GM19468 (cell line): ENCODE data around the gene KRT84.

Source experiments
- ATAC-seq: cut with Tn5 transposase; IDR thresholded peaks from one replicate; pipeline ENCODE4 v1.9.1; 2021; ENCODE audit warnings: mild to moderate bottlenecking, moderate library complexity, moderate number of reproducible peaks; ENCODE audit not compliant: unreplicated experiment; ENCODE audit errors: extremely low read depth

Gene KRT84

GRCh38 chr12:52364901-52365489 lies 20.5 kb downstream of the KRT84 start:
- no peak for ATAC-seq

- ATAC-seq, result no peak
Measured at GRCh38 chr12:52364061-52364460, 21.4 kb downstream of the KRT84 start.

DNA sequence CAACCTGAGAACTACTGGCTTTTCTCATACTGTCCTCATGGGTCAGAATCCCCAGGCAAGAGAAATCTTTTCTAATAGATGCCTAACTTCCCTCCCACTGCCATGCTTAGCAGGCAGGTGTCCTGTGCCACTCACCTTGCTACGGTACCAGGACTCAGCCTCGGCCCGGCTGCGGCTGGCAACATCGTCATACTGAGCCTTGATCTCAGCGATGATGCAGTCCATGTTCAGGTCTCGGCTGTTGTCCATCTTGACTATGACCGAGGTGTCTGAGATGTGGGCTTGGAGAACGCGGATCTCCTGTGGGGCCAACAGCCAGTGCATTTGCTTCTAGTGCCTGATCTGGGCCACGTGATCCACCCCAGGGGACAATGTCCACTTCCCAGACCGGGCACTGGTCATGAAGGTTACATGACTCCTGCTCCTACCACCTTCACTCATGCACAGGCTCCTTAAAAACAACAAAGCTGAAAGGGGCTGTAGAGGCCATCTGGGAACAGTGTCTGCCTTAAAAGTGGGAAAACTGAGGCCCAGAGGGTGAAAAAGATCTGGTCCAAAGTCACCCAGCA lies 22.3 kb downstream of the KRT84 start:
- no peak for ATAC-seq

DNA sequence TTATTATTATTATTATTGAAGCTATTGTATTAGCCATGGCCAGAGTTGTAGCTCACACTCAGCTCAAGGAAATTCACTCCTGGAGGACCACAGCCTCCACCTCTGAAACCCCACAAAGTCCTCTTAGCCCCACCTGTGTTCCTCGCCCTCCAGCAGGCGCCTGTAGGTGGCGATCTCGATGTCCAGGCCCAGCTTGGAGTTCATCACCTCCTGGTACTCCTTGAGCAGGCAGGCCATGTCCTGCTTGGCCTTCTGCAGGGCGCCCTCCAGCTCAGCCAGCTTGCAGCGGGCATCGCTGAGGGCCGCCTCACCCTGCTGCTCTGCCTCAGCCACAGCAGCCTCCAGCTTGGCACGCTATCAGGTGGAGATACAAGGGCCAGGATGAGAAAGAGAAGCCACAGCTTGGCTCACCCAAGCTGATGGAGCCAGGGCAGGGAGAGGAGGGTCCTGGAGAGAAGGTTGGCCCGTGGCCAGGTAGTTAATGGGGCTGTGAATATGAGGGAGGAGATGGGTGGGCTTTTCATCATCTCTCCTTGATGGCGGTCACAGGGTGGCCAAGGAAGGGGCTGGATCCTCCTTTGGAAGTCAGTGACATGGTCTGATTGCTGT lies 23.2 kb downstream of the KRT84 start:
- no peak for ATAC-seq

GRCh38 chr12:52361553-52361952 lies 23.9 kb downstream of the KRT84 start:
- ATAC-seq, result no peak

DNA sequence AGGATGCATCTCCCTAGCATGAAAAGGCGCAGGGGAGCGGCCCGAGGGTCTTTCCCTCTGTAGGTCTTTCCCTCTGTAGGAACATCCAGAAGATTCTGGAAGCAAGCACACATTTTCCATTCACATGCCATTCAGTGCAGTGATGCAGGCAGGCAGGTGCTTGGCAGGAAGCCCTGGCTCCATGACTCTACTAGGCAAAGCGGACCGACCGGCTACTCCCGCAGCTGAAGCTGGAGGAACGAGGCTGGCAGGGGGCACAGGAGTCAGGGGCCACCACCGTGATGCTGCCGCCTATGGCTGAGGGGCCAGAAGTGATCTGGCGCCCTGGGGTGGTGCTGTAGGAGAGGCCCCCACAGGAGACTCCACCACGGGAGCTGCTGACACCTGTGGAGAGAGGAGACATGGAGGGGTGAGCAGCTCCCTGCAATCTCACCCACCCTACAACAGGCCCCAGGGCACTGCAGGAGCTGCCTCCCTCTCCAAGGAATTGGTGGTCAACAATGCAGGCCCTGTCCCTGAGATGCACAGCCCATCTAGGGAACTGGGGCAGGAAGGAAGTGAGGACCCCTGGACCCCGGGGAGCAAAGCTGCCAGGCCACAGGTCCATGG lies 24.7 kb downstream of the KRT84 start:
- ATAC-seq, result no peak

GRCh38 chr12:52360106-52360662 lies 25.3 kb downstream of the KRT84 start:
- no peak for ATAC-seq

- ATAC-seq, result no peak
Measured at GRCh38 chr12:52359621-52360061, 25.8 kb downstream of the KRT84 start.

- ATAC-seq, result peak; percentile 83
Measured at GRCh38 chr12:52358575-52359350, 26.7 kb downstream of the KRT84 start.

DNA sequence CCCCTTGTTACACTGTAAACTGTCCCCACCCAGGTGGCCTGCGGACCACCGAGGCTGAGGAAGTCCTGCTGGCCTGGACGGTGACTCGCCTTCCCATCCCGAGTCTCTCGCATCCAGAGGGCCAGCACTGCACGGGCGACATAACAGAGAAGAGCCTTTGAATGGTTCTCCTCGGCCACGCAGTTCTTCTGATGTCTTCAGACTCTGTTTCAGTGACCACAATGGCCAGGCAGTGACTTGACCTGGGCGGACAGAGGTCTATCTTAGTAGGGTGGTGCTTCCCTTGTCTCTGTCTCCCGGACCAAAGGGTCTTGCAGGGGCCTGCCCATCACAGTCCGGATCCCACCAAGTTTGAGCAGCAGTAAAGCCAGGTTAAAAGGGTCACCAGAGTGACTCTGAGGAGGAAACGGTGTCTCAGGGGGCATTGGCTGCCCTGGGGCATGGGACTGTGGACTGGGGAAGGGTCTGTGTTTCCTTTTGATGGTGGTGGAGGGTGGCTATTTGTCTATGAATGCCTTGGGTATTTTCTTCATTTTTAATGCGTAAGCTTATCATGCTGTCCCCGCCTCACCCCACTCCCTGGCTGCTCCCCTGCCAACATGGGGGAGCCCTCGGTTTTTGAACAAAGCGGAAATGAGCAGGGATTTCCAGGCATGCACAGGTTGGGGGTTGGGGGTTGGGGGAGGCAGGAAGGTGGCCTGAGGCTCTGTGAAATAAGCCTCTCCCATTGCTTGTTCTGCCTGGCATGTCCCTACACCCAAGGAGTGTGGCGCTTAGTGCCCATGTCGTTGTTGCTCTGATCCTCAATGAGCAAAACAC lies 28.5 kb downstream of the KRT84 start:
- no peak for ATAC-seq

DNA sequence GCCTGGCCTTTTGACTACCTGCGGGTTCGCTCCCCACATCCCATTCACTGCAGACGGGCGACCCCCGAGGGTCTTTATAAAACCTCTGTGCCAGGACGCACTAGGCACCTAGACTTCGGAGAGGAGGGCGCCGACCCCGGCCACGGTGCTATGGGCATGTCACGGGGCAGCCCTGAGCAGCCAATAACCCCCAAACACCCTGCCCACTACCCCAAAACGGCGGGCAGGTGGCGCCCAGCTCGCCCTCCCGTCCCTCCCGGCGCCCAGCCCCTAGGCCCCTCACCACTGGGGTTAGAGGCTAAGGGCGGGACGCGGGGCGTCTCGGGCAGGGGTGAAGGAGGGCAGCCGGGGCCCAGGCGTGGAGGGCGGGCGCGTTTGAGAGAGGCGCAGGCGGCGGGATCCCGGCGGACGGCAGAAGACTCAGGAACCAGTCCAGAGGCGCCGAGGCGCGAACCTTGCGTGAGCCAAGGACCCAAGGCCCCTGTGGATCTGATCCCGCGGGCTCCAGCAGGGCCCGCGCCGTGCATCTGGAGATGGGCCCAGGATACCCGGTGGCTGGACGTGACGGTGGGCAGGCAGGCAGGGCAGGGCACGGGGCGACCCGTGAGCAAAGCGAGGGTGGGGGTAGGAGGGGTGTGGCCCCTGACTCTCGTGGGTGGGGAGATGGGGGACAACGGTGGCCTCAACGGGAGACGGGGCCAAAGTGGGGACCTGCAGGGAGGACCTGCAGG lies 29.3 kb downstream of the KRT84 start:
- no peak for ATAC-seq

DNA sequence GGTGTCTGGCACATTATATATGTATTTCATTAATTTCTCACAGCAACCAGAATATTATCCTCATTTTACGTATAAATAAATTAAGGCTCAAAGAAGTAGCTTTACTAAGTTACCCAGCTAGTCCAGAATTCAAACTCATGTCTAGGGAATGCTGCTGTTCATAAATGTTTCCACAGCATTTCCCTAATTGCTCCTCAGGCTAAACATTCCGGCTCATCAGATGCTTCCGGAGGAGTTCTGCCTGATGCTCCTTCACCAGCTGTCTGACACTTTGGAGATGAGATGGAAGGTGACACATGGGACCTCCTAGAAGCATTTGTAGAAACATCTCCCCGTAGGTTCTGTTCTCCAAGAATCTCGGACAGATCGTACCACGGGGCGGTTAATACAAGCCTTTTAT lies 30.3 kb downstream of the KRT84 start:
- ATAC-seq, result no peak

DNA sequence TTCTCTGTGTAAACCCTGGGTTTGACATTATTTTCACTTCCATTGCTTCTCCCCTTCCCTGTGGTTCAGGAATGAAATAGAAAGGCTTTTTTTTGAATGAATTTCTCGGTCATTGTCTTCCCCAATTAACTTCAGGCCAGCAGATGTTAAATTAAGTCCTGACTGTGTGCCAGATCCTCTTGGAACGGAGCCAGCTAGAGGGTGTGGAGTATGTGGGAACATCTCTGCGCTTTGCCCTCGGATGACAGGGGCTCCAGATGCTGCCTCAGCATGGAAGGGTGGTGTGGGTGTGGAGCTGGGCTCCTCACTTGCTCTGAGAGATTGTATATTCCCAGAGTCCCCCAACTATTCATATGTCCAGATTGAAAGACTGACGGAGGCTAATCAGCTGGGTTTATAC lies 31.3 kb downstream of the KRT84 start:
- no peak for ATAC-seq

DNA sequence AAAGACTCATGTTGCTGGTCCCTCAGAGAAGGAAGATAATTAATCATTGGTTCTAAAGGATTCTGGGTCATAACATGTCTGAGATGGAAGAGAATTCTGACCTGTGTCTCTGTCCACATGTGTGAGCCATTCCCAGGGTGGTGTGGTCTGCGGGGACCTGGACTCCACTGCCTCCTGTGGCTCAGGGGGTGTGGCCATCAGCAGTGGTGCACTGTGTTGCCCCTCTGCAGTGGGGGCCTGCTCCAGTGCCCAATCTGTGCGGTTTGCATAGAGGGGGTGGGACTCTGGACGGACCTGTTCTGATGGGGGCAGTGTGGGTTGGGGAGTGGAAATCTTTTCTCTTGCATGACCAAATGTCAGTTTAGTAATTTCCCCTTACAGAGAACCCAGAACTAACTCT lies 31.7 kb downstream of the KRT84 start:
- ATAC-seq, result no peak

GRCh38 chr12:52352951-52353350 lies 32.5 kb downstream of the KRT84 start:
- no peak for ATAC-seq

DNA sequence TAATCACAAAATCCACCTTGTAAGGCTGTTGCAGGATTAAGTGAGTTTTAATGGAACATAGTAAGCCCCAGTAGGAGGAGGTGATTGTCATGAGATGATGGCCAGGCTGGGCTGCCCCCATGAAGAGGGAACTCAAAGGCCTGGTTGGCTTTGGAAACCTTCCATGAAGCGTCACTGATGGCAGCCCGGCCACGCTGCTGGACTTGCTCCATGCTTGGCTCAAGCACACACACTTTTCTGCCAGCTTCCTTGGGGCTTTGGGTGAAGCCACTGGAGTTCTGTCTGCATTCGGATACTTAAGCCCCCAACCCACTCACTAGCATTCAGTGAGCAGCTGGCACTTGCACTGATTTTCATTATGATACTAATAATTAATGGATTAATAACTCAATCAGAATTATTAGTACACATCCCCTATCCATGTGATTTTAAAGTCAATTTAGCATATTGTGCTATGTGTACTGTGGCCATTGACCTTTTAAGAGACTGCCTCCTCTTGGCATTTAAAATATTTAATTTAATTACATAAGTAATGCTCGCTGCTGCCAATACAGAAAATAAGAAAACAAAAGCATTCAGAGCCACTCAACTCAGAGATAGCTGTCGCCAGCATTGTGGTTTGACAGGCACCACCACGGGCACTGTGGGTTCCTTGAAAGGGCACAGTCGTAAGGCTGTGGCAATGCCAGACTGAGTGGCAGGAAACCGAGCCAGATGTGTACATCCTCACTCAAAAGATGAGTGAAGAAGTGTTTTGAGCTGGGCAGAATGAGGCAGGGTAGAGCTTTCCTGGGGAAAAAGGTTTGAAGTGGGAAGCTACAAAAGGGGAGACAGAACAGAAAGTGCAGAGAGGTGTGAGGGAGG lies 34.0 kb downstream of the KRT84 start:
- ATAC-seq, result no peak

DNA sequence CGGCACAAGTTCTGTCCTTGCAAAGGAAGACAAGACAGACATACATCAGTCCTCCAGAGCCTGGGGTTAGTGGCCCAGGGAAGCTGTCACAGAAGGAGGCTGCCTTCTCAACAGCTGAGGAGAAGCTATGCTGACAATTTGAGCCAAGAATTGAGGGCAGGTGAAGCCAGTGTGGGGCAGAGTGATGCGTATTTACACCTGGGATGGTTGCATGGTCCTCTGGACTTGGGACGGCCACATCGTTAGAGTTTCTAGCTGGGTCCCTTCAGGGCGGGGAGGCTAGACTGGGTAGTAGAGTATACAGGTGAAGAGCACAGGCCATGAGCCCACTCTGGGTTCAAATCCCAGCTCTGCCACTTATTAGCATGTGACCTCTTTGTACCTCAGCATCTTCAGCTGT lies 34.7 kb downstream of the KRT84 start:
- ATAC-seq, result no peak

GRCh38 chr12:52350021-52350620 lies 35.3 kb downstream of the KRT84 start:
- no peak for ATAC-seq
